Measurements from ENCODE around the gene BMP2. TPM values are rescaled to one million over a fixed set of nuclear protein-coding genes. Genes with fewer than 3 reads are reported as not detected.

BMP2 gene
- total and polyA plus RNA-seq, 7 donors, result 0.66 to 3.3 (median 1.6) TPM

GRCh38 chr20:6828794-6829423 lies 61.4 kb downstream of the BMP2 start:
- intact Hi-C loops (cut with DNase I), result loop anchor here in 1 of 2 donors (5.0 to 10.0 kb wide), 2 partner anchors 458 to 1036 kb away; no protein-coding TSS in a partner anchor
- Histone ChIP-seq H3K9me3 (no peaks in the 10 kb centered on the region), H3K27me3 (ENCODE audit: insufficient read depth in 3 of 3, low read length in 2 of 3) (no peaks in the 10 kb centered on the region), H3K27ac (no peak overlapping the region), H3K4me1 (no peaks in the 10 kb centered on the region), H3K4me3 (no peak overlapping the region), H3K36me3 (ENCODE audit: insufficient read depth in 1 of 2, low read depth in 1 of 2) (no peaks in the 10 kb centered on the region)
- TF ChIP-seq CTCF (IDR thresholded peaks at IDR 0.05), result peak; percentile 68
- DNase-seq, result peak; percentile 50 to 55
- WGBS, 3 donors, result 0 to 9% (median 1%) methylated on average over 1 of the region's 1 CpG
- peak in 3 of 4 donors; percentile 56 to 72 (median 58) for ATAC-seq

- Histone ChIP-seq H3K27ac (no peak overlapping the region), H3K36me3 (ENCODE audit: insufficient read depth in 1 of 2, low read depth in 1 of 2) (no peaks in the 10 kb centered on the region), H3K9me3 (no peaks in the 10 kb centered on the region), H3K4me3 (no peak overlapping the region), H3K4me1 (no peaks in the 10 kb centered on the region), H3K27me3 (ENCODE audit: insufficient read depth in 3 of 3, low read length in 2 of 3) (no peaks in the 10 kb centered on the region)
- DNase-seq (no peak), ATAC-seq (no peak)
- TF ChIP-seq CTCF (IDR thresholded peaks at IDR 0.05), result no peak
- intact Hi-C loops (cut with DNase I), result loop anchor here in 1 of 2 donors (5.0 to 10.0 kb wide), 2 partner anchors 458 to 1035 kb away; no protein-coding TSS in a partner anchor
- WGBS, 3 donors, result 62 to 84% (median 81%) methylated on average over 1 of the region's 1 CpG
Observed at GRCh38 chr20:6829510-6830116, 62.1 kb downstream of the BMP2 start.

Measured in psoas muscle (tissue), 8 donors.